ENCODE measurements around the gene ZNF423.

The ZNF423 gene

DNA sequence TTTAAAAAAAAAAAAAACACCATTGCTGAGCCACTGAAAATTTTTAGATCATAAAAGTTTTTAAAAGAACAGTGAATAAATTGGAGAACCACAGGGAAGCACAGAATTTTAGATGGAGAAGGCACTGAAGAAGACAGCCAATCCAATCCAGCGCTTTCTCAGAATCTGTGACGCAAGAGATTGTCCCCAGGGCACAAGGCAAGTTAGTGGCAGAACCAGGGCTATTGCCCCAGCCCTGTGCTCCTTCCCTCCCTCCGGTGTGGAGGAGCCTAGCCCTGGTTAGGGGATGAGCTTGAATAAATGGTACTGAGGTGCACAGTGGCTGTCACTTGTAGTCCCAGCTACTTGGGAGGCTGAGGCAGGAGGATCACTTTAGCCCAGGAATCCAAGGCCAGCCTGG is 108.3 kb downstream of the ZNF423 start:
- no peak for DNase-seq

DNA sequence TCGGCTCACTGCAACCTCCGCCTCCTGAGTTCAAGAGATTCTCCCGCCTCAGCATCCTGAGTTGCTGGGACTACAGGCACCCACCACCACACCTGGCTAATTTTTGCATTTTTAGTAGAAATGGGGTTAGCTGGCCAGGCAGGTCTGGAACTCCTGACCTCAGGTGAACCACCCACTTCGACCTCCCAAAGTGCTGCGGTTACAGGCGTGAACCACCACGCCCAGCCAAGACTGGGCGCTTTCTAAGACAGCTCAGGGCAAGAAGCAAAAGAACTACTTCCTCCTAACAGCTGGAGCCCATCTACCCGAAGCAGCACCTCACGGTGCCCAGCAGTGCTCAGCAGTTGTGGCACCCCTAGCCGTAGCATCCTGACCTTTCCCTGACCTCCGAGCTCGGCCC is 109.4 kb downstream of the ZNF423 start:
- DNase-seq = no peak

DNA sequence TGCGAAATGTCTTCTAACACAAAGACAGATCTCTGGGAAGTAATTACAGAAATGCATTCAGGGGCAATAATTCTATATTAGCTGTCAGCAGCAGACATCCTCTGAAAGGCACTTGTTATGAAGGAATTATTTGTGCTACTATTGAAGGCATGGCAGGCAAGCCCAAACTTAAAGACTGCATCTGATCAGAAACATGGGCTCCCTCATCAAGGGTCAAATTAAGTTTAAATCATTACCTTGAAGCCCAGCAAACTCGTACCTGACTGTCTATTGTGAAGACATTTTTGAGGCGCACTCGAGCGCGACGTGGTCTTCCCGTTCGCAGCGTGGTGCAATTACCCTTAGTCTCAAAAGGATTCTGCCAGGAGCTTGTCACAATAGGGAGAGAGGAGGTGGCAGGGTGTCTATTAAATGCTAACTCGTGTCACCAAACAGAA is 110.6 kb downstream of the ZNF423 start:
- peak; percentile 12 for DNase-seq

DNA sequence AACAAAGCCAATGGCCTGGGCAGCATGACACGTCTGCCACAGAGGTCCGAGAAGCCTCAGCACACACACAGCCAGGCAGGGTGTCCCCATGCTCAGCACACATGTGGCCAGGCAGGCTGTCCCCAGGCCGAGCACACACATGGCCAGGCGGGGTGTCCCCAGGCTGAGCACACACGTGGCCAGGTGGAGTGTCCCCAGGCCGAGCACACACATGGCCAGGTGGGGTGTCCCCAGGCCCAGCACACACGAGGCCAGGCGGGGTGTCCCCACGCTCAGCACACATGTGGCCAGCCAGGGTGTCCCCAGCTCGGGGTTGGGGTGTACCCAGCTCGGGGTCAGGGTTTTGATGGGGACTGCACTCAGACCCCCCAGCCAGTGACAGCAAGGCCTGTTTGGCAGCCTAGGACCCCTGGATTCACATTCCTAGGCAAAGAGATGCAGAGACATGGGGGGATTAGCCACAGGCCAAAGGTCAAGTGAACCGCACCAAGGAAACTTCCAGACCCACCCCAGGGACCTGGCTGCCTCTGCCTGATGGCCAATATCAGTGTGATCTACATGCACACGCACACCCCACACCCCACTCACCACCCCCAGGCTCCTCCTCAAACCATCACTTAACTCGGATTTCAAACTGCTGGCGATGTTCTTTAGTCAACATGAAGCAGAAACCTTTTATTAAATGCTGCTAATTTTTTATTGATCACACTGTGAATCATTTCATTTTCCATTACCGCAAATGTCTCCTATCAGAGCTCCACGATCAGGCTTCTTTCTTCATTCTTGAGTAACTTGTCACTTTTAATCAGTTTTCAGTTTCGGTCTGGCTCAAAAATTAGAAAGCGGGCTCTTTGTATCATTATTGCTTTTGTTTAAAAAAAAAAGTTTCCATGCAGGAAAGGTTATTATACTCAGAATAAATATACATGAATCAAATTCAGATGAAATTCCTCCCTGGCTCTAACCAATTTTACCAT is 111.4 kb downstream of the ZNF423 start:
- no peak for DNase-seq

DNA sequence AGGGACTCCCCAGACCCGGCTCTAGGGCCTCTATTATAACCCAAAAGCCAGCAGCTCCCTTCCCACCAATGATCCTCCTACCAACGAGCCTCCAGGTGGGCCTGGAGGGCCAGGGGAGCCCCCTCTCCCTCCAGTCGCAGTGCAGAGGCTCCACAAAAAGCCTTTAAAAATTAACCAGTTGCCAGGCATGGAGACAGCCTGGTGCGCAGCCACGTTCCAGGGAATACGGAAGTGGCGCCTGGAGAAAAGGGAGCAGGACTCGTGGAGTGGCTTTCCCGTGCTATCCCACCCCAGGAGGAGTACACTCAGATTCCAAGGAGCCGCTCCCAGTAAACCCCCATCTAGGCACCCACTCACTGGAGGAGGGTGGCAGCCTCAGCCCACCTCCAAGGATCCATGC is 112.3 kb downstream of the ZNF423 start:
- DNase-seq = no peak

DNA sequence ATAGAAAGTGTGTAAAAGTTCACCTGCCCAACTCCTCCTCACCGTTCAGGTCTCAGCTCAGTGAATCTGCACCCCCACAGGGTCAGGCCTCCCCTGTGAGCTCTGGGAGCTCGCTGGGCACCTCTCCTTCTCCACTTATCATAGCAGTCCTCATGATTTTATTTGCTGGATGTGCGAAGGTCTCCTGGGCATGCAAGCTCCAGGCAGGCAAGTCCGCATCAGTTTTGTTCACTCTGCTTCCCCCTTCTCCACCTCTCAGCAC is 112.8 kb downstream of the ZNF423 start:
- DNase-seq = no peak

DNA sequence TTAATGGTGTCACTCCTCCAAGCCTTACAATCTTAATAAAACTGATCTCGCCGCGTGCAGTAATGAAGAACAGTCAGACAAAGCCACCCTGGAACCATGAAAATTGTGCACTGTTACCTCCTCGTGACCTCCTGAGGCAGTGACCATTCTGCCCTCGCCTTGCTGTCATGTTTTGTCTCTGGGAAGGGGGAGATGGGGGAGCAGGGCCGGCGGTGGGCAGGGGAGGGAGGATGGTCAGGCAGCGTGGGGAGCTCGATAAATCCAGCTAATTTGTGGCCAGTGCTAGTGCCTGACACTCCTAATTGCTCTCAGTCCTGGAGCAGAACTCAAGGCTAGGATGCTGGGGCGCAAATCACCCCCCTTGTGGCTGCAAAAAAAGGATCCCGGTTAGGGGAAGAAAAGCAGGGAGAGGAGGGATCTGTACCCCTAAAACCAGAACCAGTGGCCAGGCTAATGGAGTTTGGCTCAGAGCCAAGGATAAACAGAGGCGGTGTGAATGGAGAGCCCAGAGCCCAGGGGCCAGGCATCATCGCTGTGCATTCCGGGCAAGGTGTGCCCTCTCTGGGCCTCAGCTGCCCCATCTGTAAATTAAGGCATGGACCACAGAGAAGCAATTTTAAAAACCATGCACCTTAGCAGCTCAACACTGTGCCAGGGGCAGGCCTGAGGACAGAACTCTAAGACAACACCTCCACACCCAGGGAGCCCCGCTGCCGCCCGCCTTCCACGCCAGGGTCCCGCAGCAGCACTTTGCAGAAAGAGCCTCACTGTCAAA is 113.3 kb downstream of the ZNF423 start:
- no peak for DNase-seq

DNA sequence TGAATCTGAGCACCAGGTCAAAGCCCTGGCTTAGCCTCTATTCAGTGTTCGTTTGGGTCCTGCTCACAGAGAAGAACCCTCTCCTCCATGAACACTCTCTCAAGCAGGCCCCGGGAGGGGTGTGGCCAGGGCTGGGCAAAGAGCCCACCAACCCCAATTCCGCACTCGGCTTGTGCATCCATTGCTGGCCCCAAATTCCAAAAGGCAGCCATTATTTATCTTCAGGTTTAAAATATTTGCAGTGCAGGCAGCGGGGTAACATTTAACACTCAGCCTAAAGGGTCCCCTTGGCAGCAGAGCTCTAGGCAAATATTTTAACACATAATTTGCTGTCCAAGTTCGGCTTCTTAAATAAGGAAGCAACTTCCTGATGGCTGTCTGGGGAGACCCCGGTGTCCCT is 115.7 kb downstream of the ZNF423 start:
- no peak for DNase-seq

DNA sequence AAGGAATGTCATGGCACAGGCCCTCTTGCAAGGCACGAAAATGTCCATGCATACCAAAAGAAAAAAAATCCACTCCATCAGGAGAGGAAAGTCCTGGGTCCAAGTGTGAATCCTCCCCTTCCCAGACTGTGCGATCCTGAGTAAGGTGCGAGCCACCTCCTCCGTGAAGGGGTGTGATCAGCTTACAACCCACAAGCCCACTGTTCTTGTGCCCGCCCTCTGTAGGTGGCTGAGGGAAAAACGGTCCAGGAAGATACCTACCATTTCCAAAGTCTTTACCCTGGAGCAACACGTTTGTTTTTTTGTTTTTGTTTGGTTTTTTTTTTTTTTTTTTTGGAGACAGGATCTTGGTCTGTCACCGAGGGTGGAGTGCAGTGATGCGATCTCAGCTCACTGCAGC is 116.5 kb downstream of the ZNF423 start:
- no peak for DNase-seq

DNA sequence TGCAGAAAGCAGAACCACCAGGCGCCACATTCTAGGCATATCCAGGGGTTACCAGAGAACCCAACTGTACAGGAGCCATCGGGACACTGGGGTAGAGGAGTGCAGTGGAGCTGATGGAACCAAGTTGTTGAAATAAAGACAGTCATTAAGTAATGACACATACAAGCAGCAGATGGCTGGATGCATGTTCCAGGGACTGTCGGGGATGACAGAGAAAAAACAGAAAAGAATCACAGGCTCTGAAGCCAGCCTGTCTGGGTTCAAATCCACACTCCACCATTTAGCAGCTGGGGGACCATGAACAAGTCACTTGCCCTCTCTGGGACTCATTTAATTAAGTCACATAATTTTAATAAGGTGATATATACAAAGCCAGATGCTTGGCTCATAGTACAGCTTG is 117.1 kb downstream of the ZNF423 start:
- no peak for DNase-seq

DNA sequence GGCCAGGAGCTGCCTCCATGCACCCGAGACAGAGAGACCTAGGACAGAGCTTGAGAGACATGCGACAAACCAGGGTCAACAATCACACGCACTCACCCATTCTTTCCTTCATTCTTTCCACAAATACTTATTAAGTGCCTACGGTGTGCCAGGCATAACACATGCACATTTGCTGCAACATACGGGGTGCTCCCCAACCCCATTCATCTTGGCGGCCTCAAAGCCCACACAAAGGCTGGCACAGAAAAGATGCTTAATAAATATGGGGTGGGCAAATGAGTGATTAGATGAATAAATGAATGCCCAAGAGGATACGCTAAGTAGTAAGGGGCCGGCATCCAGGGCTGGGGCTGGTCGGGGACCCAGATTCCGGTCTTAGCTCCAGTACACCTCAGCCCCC is 117.9 kb downstream of the ZNF423 start:
- DNase-seq = no peak

DNA sequence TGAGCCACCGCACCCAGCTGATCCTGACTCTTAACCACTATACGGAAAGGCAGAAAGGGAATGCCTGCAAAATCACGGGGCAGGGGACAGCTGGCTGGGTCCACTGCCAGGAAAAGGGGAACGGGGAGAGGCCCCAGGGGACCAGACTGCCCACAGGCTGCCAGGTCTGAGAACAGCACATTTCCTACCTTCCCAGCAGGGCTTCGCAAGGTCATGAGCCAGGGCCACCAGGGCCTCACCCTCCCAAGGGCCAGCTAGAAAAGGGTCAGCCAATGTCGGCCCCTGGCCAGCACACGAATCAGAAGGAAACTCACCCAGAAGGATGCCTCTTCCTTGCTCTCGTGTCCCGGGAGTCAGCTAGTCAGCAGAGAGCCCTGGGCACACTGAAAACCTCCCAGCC is 118.4 kb downstream of the ZNF423 start:
- no peak for DNase-seq

DNA sequence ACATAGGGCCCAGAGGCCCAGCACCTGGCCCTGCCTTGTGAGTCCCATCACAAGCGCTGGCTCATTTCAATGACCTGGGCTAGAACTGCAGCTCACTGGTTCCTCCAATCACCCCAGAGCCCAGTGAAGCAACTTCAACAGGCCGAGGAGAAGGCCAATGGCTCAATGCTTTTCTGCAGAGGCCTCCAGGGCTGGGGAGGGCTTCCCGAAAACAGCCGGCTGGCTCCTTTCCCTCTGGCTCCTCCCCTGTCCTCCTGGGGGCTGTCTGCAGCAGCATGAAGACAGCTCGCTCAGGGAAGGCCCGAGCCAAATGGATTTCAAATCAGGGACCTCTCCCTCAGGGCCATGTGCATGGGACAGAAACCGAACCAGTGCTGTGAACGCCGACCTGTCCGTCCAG is 121.6 kb downstream of the ZNF423 start:
- DNase-seq = no peak

DNA sequence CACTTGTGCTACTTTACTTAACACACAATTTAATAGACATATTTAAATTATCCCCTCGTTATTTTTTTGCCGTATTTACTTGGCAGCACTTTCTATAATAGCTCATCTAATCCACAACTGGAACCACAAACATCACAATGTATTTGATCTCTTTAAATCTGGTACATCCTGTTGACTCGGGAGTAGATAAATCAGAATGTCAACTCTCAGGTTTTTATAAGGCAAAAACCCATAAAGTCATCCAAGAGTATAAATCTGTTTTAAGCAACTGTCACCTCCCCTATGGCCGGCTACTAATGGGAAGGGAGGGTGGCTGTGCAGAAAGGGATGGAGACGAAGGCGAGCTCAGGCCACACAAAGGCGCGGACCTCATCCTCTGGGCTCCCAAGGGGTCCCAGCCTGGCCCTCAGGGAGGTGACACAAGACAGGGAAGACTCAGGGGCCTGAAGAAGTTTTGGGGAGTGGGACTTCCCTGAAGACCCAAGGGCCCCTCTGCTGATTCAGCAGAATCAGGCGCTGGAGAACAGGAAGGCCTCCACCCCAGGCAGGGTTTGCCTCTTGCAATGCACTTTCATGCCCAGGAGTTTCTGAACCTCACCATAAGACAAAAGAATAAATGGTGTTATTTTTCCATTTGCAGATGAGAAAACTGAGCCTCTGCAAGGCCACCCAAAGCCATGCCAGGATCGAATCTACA is 122.5 kb downstream of the ZNF423 start:
- DNase-seq = no peak

DNA sequence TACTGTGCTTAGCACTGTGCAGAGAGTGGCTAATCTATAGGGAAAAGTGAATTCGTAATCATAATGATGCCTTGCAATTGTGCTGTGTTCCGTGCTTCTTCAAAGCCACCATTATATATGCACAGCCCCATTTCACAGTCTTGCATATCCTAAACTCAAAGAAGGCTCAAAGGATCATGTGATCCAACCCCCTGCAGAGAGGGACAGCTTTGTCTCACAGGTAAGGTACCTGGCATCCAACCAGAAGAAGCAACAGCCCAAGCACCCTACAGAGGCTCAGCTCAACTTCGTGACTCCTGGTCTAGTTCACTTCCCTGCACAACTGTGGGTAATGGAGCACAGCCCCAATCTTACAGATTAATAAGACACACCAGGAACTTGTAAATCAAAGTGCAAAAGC is 124.0 kb downstream of the ZNF423 start:
- DNase-seq = no peak

DNA sequence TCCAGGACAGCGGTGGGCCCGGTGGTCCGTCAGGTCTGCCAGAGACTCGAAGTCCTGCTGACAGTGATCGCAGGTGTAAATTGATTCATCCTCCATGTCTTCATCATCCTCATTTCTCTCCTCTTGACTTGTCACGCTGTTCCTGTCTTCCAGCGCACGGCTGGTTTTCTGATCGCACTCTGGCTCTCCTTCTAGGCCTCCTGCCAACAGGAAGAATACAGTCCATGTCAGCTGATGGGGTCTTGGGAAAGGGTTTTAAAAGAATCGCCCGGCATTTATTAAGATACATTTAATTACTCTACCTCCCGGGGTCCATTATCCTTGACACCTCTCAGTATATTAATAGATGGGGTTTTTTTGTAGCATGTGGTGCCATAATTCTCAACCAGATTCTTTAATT is 125.1 kb downstream of the ZNF423 start:
- DNase-seq = no peak

DNA sequence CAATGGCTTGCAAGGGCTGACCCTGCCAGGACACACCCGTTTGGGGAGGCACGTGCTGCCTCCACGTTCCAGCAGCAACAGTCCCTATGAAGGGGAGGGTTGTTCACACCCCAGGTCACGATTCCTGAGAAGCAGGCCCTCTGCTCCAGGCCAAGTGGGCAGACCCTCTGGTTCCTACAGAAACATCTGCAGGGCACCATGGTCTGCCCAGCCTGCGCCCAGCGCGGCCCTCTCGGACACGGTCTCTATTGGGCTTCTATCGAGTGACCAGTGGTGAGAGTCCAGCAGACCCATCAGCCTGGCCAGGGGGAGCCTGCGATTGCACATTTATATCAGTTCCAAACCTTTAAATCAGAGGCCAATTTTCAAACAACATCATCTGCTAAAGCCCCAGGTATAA is 128.3 kb downstream of the ZNF423 start:
- DNase-seq = no peak

DNA sequence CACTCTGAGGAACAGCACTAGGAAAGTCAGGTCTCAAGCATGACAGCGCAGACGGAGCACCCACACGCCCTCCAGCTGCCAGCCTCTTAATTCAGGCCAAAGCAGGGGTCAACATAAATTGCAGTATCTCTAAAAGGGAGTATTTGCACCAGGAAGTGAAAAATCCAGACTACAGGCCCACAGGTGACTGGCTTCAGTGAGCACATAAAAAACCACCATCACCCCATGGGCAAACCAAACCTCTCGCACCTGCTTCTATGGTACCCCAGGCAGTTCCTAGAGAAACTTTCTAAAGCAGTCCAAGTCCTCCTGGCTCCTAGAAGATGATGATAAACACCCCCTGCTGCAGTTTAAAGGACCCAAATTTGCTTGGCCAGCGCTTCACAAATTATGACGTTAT is 129.8 kb downstream of the ZNF423 start:
- no peak for DNase-seq

DNA sequence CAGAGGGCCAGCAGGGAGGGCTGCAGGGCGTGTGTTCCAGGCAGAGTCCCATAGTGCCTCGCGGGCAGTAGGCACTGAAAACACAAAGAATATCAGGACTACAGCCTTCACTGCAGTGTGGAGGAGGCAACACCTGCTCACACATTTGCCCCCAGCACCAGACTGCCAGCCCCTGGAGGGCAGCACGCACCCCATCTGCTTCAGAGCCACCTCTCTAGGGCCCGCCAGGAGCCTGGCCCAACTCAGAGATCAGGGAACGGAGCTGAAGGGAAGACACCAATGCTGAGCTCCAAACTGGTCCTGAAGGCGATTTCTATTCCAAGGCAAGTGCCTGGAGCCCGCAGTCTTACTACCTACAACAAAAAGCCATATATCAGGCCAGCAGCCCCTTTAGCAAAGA is 130.3 kb downstream of the ZNF423 start:
- no peak for DNase-seq

DNA sequence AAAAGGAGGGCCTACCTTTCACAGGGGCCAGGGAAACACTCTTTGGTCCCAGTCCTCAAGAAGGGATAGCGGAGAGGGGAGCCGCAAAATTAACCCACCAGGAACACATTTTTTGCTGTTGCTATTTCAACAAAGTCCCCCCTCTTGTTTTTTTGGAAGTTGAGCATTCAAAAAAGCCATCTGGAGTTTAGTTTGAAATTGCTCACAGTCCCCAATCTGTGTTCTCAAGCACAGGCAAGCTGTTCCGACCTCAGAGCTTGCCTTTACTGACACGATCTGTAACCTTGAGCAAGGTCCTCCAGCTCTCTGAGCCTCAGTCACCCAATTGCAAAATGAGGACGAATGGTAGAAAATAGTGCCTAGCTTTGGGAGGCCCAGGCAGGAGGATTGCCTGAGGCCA is 131.1 kb downstream of the ZNF423 start:
- DNase-seq = no peak

DNA sequence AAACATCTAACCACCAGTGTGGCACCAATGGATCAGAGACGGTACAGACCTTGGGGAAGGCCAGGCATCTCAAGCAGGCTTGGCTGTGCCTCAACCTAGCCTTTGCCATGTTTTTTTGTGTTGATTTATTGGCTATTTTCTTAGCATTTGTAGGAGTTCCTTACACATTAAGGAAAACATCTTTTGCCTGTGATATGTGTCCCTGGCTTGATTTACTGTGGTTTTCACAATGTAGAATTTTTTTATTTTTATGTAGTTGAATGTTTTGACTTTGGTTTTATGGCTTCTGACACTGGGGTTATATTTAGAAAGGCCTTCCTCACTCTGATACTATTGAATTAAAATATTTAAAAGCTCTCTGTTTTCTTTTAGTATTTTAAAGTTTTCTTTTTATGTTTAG is 132.6 kb downstream of the ZNF423 start:
- DNase-seq = no peak

DNA sequence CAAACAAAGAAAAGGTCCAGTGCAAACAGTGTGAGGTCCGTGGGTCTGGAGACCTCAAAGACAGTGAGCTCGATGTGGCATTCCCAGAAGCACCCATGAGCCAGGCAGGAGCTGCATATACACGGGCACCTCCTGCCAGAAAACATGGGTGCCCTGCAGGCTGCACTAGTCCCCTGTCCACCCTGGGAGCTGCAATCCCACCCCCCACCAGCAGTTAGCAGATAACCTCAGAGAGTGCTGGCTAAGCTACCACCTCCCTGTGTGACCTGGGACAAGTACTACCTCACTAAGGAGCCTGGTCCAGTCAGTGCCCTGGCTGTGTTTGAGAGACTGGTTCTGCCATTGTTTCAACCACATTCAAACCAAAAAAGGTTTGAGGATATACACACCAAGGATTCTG is 135.7 kb downstream of the ZNF423 start:
- no peak for DNase-seq

DNA sequence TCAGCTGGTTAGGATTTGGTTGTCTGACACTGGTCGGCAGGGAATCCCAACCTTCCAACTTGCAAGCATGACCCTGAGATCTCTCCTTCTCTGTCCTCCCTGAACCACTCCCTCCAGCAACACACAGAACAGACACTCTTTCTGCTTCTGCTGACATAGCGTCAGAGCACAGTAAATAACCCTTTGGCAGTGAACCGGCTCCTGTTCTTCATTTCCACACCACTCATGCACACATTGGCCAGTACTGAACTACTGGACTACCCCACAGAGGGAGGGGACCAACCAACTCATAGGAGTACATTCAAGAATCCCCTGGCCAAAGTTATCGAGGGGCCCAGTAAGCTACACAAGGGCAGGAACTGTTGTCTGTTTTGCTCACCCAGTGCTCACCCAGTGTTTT is 138.2 kb downstream of the ZNF423 start:
- DNase-seq = no peak

Data from NCI-H1105 (cell line).